Measurements from ENCODE around the gene BAIAP2L1. TPM values are rescaled to one million over a fixed set of nuclear protein-coding genes. Genes with fewer than 3 reads are reported as not detected.
A peak's percentile ranks its signal among the peaks of the same experiment; 100 is the strongest.
"Not testable (repeated sequence)": the region's sequence is repeated elsewhere in the genome, so short reads cannot be mapped to it uniquely, and the experiment has no call there.

The BAIAP2L1 gene
- total RNA-seq: 1 to 10 TPM in 3 of 4 donors, under 1 TPM in 1; 0.71 to 2.0 (median 1.2) TPM
- polyA plus RNA-seq: 2.1 TPM
- long read RNA-seq, donor 1, partial matches to known transcripts: 0 of 4 reads
- long read RNA-seq, donor 1, other reads (novel, unspliced or antisense): 4 of 4 reads
- long read RNA-seq, donor 2: 0 reads
- long read RNA-seq, donor 3, partial matches to known transcripts: 4 of 7 reads
- long read RNA-seq, donor 3, other reads (novel, unspliced or antisense): 2 of 7 reads
- long read RNA-seq, donor 4, partial matches to known transcripts: 1 of 2 reads
- long read RNA-seq, donor 4, other reads (novel, unspliced or antisense): 1 of 2 reads

GRCh38 chr7:98400542-98401340 is at the start of gene BAIAP2L1:
TSS of gene BAIAP2L1 (minus strand) at chr7:98401090. CDS start at chr7:98400852, 238 bp downstream.
- intact Hi-C loops (cut with DNase I): loop anchor here in 3 of 4 donors (5.0 to 10.0 kb wide), 3 partner anchors 103 to 108 kb away; no protein-coding TSS in a partner anchor
- H3K27ac ChIP-seq (ENCODE audit: low read length): peak within 1 kb of the TSS; percentile 44
- peak; percentile 68 to 91 (median 84) for DNase-seq
- H3K4me3 ChIP-seq (ENCODE audit: low read length): peak within 1 kb of the TSS; percentile 78
- ATAC-seq: peak; percentile 91 to 94
- H3K9me3 ChIP-seq (ENCODE audit: control insufficient read depth, low read length): no peaks in the 10 kb centered on the region
- H3K27me3 ChIP-seq (ENCODE audit: control insufficient read depth, insufficient read depth): no peaks in the 10 kb centered on the region
- H3K4me1 ChIP-seq (ENCODE audit: control insufficient read depth, insufficient read depth, low read length): no peaks in the 10 kb centered on the region
- WGBS: under 1% methylated on average over 76 of the region's 76 CpGs

- WGBS: 73% methylated on average over 7 of the region's 7 CpGs
- no peak overlapping the region for H3K4me3 ChIP-seq (ENCODE audit: low read length)
- H3K27ac ChIP-seq (ENCODE audit: low read length): no peak overlapping the region
- ATAC-seq: no peak
- no peaks in the 10 kb centered on the region for H3K4me1 ChIP-seq (ENCODE audit: control insufficient read depth, insufficient read depth, low read length)
- DNase-seq: no peak
- H3K9me3 ChIP-seq (ENCODE audit: control insufficient read depth, low read length): no peaks in the 10 kb centered on the region
- H3K27me3 ChIP-seq (ENCODE audit: control insufficient read depth, insufficient read depth): no peaks in the 10 kb centered on the region
- intact Hi-C loops (cut with DNase I): no loop called here
These were observed 47.9 kb upstream of the BAIAP2L1 start for GRCh38 chr7:98448766-98449165.

- 86% methylated on average over 2 of the region's 2 CpGs for WGBS
- DNase-seq; H3K4me3 ChIP-seq (ENCODE audit: low read length); H3K27ac ChIP-seq (ENCODE audit: low read length); H3K27me3 ChIP-seq (ENCODE audit: control insufficient read depth, insufficient read depth); intact Hi-C loops (cut with DNase I); H3K9me3 ChIP-seq (ENCODE audit: control insufficient read depth, low read length); H3K4me1 ChIP-seq (ENCODE audit: control insufficient read depth, insufficient read depth, low read length); ATAC-seq: not testable (repeated sequence)
These were observed 40.1 kb upstream of the BAIAP2L1 start for GRCh38 chr7:98440992-98441391.

- WGBS: 39% methylated on average over 2 of the region's 2 CpGs
- Histone ChIP-seq H3K27ac (ENCODE audit: low read length) (no peak overlapping the region), H3K27me3 (ENCODE audit: control insufficient read depth, insufficient read depth) (no peaks in the 10 kb centered on the region), H3K4me1 (ENCODE audit: control insufficient read depth, insufficient read depth, low read length) (no peaks in the 10 kb centered on the region), H3K4me3 (ENCODE audit: low read length) (no peak overlapping the region), H3K9me3 (ENCODE audit: control insufficient read depth, low read length) (peaks cover 4% of the 10 kb centered on the region)
- ATAC-seq (no peak), DNase-seq (no peak)
- intact Hi-C loops (cut with DNase I): loop anchor here in 3 of 4 donors (10.0 kb wide), 1 partner anchor 305 kb away; no protein-coding TSS in a partner anchor
These were observed 38.6 kb upstream of the BAIAP2L1 start for GRCh38 chr7:98439484-98439883.

- no peak overlapping the region for H3K4me3 ChIP-seq (ENCODE audit: low read length)
- ATAC-seq (no peak), DNase-seq (no peak)
- WGBS: 79% methylated on average over 10 of the region's 10 CpGs
- intact Hi-C loops (cut with DNase I): loop anchor here (2.0 to 10.0 kb wide), 3 partner anchors 311 to 409 kb away; no protein-coding TSS in a partner anchor
- H3K27me3 ChIP-seq (ENCODE audit: control insufficient read depth, insufficient read depth): no peaks in the 10 kb centered on the region
- H3K4me1 ChIP-seq (ENCODE audit: control insufficient read depth, insufficient read depth, low read length): no peaks in the 10 kb centered on the region
- H3K27ac ChIP-seq (ENCODE audit: low read length): no peak overlapping the region
- no peaks in the 10 kb centered on the region for H3K9me3 ChIP-seq (ENCODE audit: control insufficient read depth, low read length)
These were observed 33.2 kb upstream of the BAIAP2L1 start for GRCh38 chr7:98434087-98434486.

GRCh38 chr7:98429799-98430198 is 28.9 kb upstream of the BAIAP2L1 start:
- 88% methylated on average over 13 of the region's 13 CpGs for WGBS
- intact Hi-C loops (cut with DNase I): loop anchor here (5.0 to 10.0 kb wide), 2 partner anchors 315 to 413 kb away; no protein-coding TSS in a partner anchor
- Histone ChIP-seq H3K4me3 (ENCODE audit: low read length) (no peak overlapping the region), H3K9me3 (ENCODE audit: control insufficient read depth, low read length) (no peaks in the 10 kb centered on the region), H3K4me1 (ENCODE audit: control insufficient read depth, insufficient read depth, low read length) (no peaks in the 10 kb centered on the region), H3K27ac (ENCODE audit: low read length) (no peak overlapping the region), H3K27me3 (ENCODE audit: control insufficient read depth, insufficient read depth) (no peaks in the 10 kb centered on the region)
- DNase-seq (no peak), ATAC-seq (no peak)

- no peak for DNase-seq
- WGBS: 77% methylated on average over 2 of the region's 2 CpGs
- intact Hi-C loops (cut with DNase I): no loop called here
- Histone ChIP-seq H3K9me3 (ENCODE audit: control insufficient read depth, low read length) (no peaks in the 10 kb centered on the region), H3K4me1 (ENCODE audit: control insufficient read depth, insufficient read depth, low read length) (no peaks in the 10 kb centered on the region), H3K27ac (ENCODE audit: low read length) (no peak overlapping the region), H3K27me3 (ENCODE audit: control insufficient read depth, insufficient read depth) (no peaks in the 10 kb centered on the region), H3K4me3 (ENCODE audit: low read length) (no peak overlapping the region)
- ATAC-seq: no peak
These were observed 22.2 kb upstream of the BAIAP2L1 start for GRCh38 chr7:98423043-98423442.

GRCh38 chr7:98420966-98421612 is 20.2 kb upstream of the BAIAP2L1 start:
- peak; percentile 19 to 64 (median 54) for DNase-seq
- no peak overlapping the region for H3K27ac ChIP-seq (ENCODE audit: low read length)
- no peaks in the 10 kb centered on the region for H3K9me3 ChIP-seq (ENCODE audit: control insufficient read depth, low read length)
- H3K27me3 ChIP-seq (ENCODE audit: control insufficient read depth, insufficient read depth): no peaks in the 10 kb centered on the region
- H3K4me3 ChIP-seq (ENCODE audit: low read length): no peak overlapping the region
- WGBS: 31% methylated on average over 27 of the region's 27 CpGs
- H3K4me1 ChIP-seq (ENCODE audit: control insufficient read depth, insufficient read depth, low read length): no peaks in the 10 kb centered on the region
- peak in 1 of 2 donors; percentile 48 for ATAC-seq
- intact Hi-C loops (cut with DNase I): no loop called here

- intact Hi-C loops (cut with DNase I): not testable (repeated sequence)
These were observed 19.1 kb upstream of the BAIAP2L1 start for GRCh38 chr7:98419988-98420387.

GRCh38 chr7:98419316-98419691 is 18.4 kb upstream of the BAIAP2L1 start:
- H3K9me3 ChIP-seq (ENCODE audit: control insufficient read depth, low read length); H3K4me3 ChIP-seq (ENCODE audit: low read length); ATAC-seq; intact Hi-C loops (cut with DNase I); H3K4me1 ChIP-seq (ENCODE audit: control insufficient read depth, insufficient read depth, low read length); DNase-seq; H3K27ac ChIP-seq (ENCODE audit: low read length); H3K27me3 ChIP-seq (ENCODE audit: control insufficient read depth, insufficient read depth): not testable (repeated sequence)
- 94% methylated on average over 5 of the region's 5 CpGs for WGBS

More at GRCh38 chr7:98419988-98420387, 19.1 kb upstream of the BAIAP2L1 start:
- not testable (repeated sequence) for H3K27me3 ChIP-seq (ENCODE audit: control insufficient read depth, insufficient read depth); H3K4me1 ChIP-seq (ENCODE audit: control insufficient read depth, insufficient read depth, low read length); H3K27ac ChIP-seq (ENCODE audit: low read length); H3K4me3 ChIP-seq (ENCODE audit: low read length); DNase-seq; ATAC-seq; H3K9me3 ChIP-seq (ENCODE audit: control insufficient read depth, low read length)
- 90% methylated on average over 3 of the region's 3 CpGs for WGBS

Measured in right cardiac atrium (tissue), 5 donors.